Measurements from ENCODE around the gene ADAM11. TPM values are rescaled to one million over a fixed set of nuclear protein-coding genes. Genes with fewer than 3 reads are reported as not detected.
"Not testable (repeated sequence)": the region's sequence is repeated elsewhere in the genome, so short reads cannot be mapped to it uniquely, and the experiment has no call there.

The ADAM11 gene
- total RNA-seq, 2 donors from 2014 or later, result 0.41 to 5.7 TPM

GRCh38 chr17:44812263-44812662 lies 53.5 kb downstream of the ADAM11 start:
- Histone ChIP-seq H3K4me3 (no peak overlapping the region), H3K9me3 (no peaks in the 10 kb centered on the region), H3K27me3 (replicated peaks; ENCODE audit: insufficient read depth) (no peaks in the 10 kb centered on the region), H3K36me3 (no peaks in the 10 kb centered on the region), H3K27ac (peak overlapping the region; percentile 69 to 82), H3K4me1 (ENCODE audit: control insufficient read depth in 1 of 2, low read depth in 2 of 2) (peaks cover 15 to 41% of the 10 kb centered on the region in 2 donors)
- TF ChIP-seq CTCF (IDR thresholded peaks at IDR 0.05), result no peak
- ATAC-seq (ENCODE audit: insufficient number of reproducible peaks, low FRiP score, low read depth) (no peak), DNase-seq (ENCODE audit: low spot score) (no peak)

- not testable (repeated sequence) for H3K27me3 ChIP-seq (replicated peaks; ENCODE audit: insufficient read depth); H3K27ac ChIP-seq; H3K4me3 ChIP-seq; DNase-seq (ENCODE audit: low spot score); ATAC-seq (ENCODE audit: insufficient number of reproducible peaks, low FRiP score, low read depth); H3K9me3 ChIP-seq; H3K36me3 ChIP-seq
- peaks cover 9 to 37% of the 10 kb centered on the region in 2 donors for H3K4me1 ChIP-seq (ENCODE audit: control insufficient read depth in 1 of 2, low read depth in 2 of 2)
Observed at GRCh38 chr17:44818508-44818907, 59.7 kb downstream of the ADAM11 start.

GRCh38 chr17:44820631-44821212 lies 61.9 kb downstream of the ADAM11 start:
- Histone ChIP-seq H3K4me3 (peak overlapping the region; percentile 30), H3K27ac (peak overlapping the region; percentile 45 to 62), H3K9me3 (no peaks in the 10 kb centered on the region), H3K4me1 (ENCODE audit: control insufficient read depth in 1 of 2, low read depth in 2 of 2) (peaks cover 6 to 38% of the 10 kb centered on the region in 2 donors), H3K36me3 (no peaks in the 10 kb centered on the region), H3K27me3 (replicated peaks; ENCODE audit: insufficient read depth) (no peaks in the 10 kb centered on the region)
- ATAC-seq (ENCODE audit: insufficient number of reproducible peaks, low FRiP score, low read depth) (peak; percentile 74), DNase-seq (ENCODE audit: low spot score) (no peak)
- TF ChIP-seq CTCF (IDR thresholded peaks at IDR 0.05), result no peak

- not testable (repeated sequence) for H3K27ac ChIP-seq
Observed at GRCh38 chr17:44825236-44825635, 66.4 kb downstream of the ADAM11 start.

GRCh38 chr17:44826123-44826790 lies 67.5 kb downstream of the ADAM11 start:
- no peak for ATAC-seq (ENCODE audit: insufficient number of reproducible peaks, low FRiP score, low read depth)
- DNase-seq (ENCODE audit: low spot score), result no peak
- Histone ChIP-seq H3K27me3 (replicated peaks; ENCODE audit: insufficient read depth) (no peaks in the 10 kb centered on the region), H3K27ac (peak overlapping the region; percentile 15 to 54), H3K36me3 (no peaks in the 10 kb centered on the region), H3K4me1 (ENCODE audit: control insufficient read depth in 1 of 2, low read depth in 2 of 2) (peaks cover 6 to 57% of the 10 kb centered on the region in 2 donors), H3K4me3 (no peak overlapping the region), H3K9me3 (no peaks in the 10 kb centered on the region)
- no peak for TF ChIP-seq CTCF (IDR thresholded peaks at IDR 0.05)

More at GRCh38 chr17:44825236-44825635, 66.4 kb downstream of the ADAM11 start:
- H3K27me3 ChIP-seq (replicated peaks; ENCODE audit: insufficient read depth); H3K36me3 ChIP-seq; ATAC-seq (ENCODE audit: insufficient number of reproducible peaks, low FRiP score, low read depth); DNase-seq (ENCODE audit: low spot score); H3K9me3 ChIP-seq; H3K4me3 ChIP-seq: not testable (repeated sequence)
- peaks cover 6 to 63% of the 10 kb centered on the region in 2 donors for H3K4me1 ChIP-seq (ENCODE audit: control insufficient read depth in 1 of 2, low read depth in 2 of 2)

GRCh38 chr17:44827863-44828262 lies 69.1 kb downstream of the ADAM11 start:
- ATAC-seq (ENCODE audit: insufficient number of reproducible peaks, low FRiP score, low read depth), result no peak
- TF ChIP-seq CTCF (IDR thresholded peaks at IDR 0.05), result no peak
- H3K27ac ChIP-seq, result peak overlapping the region in 1 of 2 donors; percentile 8

More at GRCh38 chr17:44827863-44828262, 69.1 kb downstream of the ADAM11 start:
- Histone ChIP-seq H3K9me3 (no peaks in the 10 kb centered on the region), H3K27me3 (replicated peaks; ENCODE audit: insufficient read depth) (no peaks in the 10 kb centered on the region), H3K4me3 (no peak overlapping the region), H3K4me1 (ENCODE audit: control insufficient read depth in 1 of 2, low read depth in 2 of 2) (peaks cover under 1 to 48% of the 10 kb centered on the region in 2 donors), H3K36me3 (no peaks in the 10 kb centered on the region)
- DNase-seq (ENCODE audit: low spot score), result no peak

Data from thoracic aorta (tissue), 2 donors.